WTC11 (cell line): ENCODE data around the gene HOXC4. TPM values are rescaled to one million over a fixed set of nuclear protein-coding genes. Genes with fewer than 3 reads are reported as not detected.

ENCODE experiments used
- ATAC-seq: fragments of 200-7000 bp; cut with Tn5 transposase; 2 replicates; pipeline ENCODE4 v1.10.0; 2021; ENCODE audit warnings: mild to moderate bottlenecking, moderate library complexity
- CTCF ChIA-PET: fragments of 300-600 bp; sonication (Branson Sonifier 250); formaldehyde crosslinking; loops from one replicate; lab custom pipeline; 2021; ENCODE audit warnings: antibody characterized with exemption; lab: Charles Lee
- POLR2A ChIA-PET: fragments of 350-600 bp; sonication (Branson Sonifier 250); formaldehyde crosslinking; loops from one replicate; lab custom pipeline; 2021; ENCODE audit warnings: antibody characterized with exemption; lab: Charles Lee
- DNase-seq: peaks from one replicate; pipeline ENCODE4 v3.0.0; 2021; ENCODE audit warnings: low spot score
- H3K27ac Mint-ChIP-seq: 2 replicates; pipeline ENCODE4 v1.8.0; 2021; ENCODE audit warnings: mixed read lengths
- H3K27me3 Mint-ChIP-seq: 2 replicates; pipeline ENCODE4 v1.8.0; 2021; ENCODE audit warnings: low read depth, mild to moderate bottlenecking, moderate library complexity, mixed read lengths
- H3K36me3 Mint-ChIP-seq: 2 replicates; pipeline ENCODE4 v1.8.0; 2021; ENCODE audit warnings: mixed read lengths
- H3K4me1 Mint-ChIP-seq: 2 replicates; pipeline ENCODE4 v1.8.0; 2022; ENCODE audit warnings: mixed read lengths
- H3K4me3 Mint-ChIP-seq: 2 replicates; pipeline ENCODE4 v1.8.0; 2021; ENCODE audit warnings: mild to moderate bottlenecking, moderate library complexity, mixed read lengths
- H3K9me3 Mint-ChIP-seq: 2 replicates; pipeline ENCODE4 v1.8.0; 2021; ENCODE audit warnings: mixed read lengths
- ATF1 ChIP-seq: sonication (generic); formaldehyde crosslinking; IDR thresholded peaks from 2 replicates; pipeline ENCODE4 v1.8.1; 2023; ENCODE audit warnings: mild to moderate bottlenecking, moderate library complexity, missing genetic modification reagents
- CREB1 ChIP-seq: sonication (generic); formaldehyde crosslinking; IDR thresholded peaks from 2 replicates; pipeline ENCODE4 v1.8.0; 2023; ENCODE audit warnings: mild to moderate bottlenecking, missing genetic modification reagents
- E2F4 ChIP-seq: sonication (generic); formaldehyde crosslinking; IDR thresholded peaks from 2 replicates; pipeline ENCODE4 v1.8.1; 2022; ENCODE audit warnings: low read depth, mild to moderate bottlenecking, moderate library complexity, missing genetic modification reagents, borderline replicate concordance
- EMX1 ChIP-seq: fragments of 250-450 bp; sonication (Bioruptor Pico); IDR thresholded peaks from 2 replicates; pipeline ENCODE4 v1.8.0; 2021; ENCODE audit warnings: mild to moderate bottlenecking
- FOXJ3 ChIP-seq: sonication (generic); formaldehyde crosslinking; IDR thresholded peaks from 2 replicates; pipeline ENCODE4 v1.9.0; 2021; ENCODE audit warnings: missing genetic modification reagents, mild to moderate bottlenecking, borderline replicate concordance
- GABPB1 ChIP-seq: sonication (generic); formaldehyde crosslinking; IDR thresholded peaks from 2 replicates; pipeline ENCODE4 v1.8.1; 2023; ENCODE audit warnings: mild to moderate bottlenecking, missing genetic modification reagents
- HMGXB4 ChIP-seq: sonication (generic); formaldehyde crosslinking; IDR thresholded peaks from 2 replicates; pipeline ENCODE4 v1.8.1; 2023; ENCODE audit warnings: mild to moderate bottlenecking, moderate library complexity, missing genetic modification reagents
- IRF2 ChIP-seq: sonication (generic); formaldehyde crosslinking; IDR thresholded peaks from 2 replicates; pipeline ENCODE4 v1.8.0; 2022; ENCODE audit warnings: low read depth, missing genetic modification reagents, borderline replicate concordance
- MYBL2 ChIP-seq: sonication (generic); formaldehyde crosslinking; IDR thresholded peaks from 2 replicates; pipeline ENCODE4 v1.8.1; 2023; ENCODE audit warnings: mild to moderate bottlenecking, moderate library complexity, missing genetic modification reagents
- NFATC4 ChIP-seq: fragments of 250-450 bp; sonication (Bioruptor Pico); IDR thresholded peaks from 2 replicates; pipeline ENCODE4 v1.9.0; 2021; ENCODE audit warnings: mild to moderate bottlenecking
- NFYB ChIP-seq: sonication (generic); formaldehyde crosslinking; conservative IDR thresholded peaks from 2 replicates; pipeline ENCODE4 v1.8.0; 2022; ENCODE audit warnings: low read depth, missing genetic modification reagents
- PRDM15 ChIP-seq: sonication (generic); formaldehyde crosslinking; IDR thresholded peaks from 2 replicates; pipeline ENCODE4 v1.8.0; 2022; ENCODE audit warnings: missing genetic modification reagents
- RELA ChIP-seq: sonication (generic); formaldehyde crosslinking; IDR thresholded peaks from 2 replicates; pipeline ENCODE4 v1.8.1; 2022; ENCODE audit warnings: missing genetic modification reagents, mild to moderate bottlenecking, borderline replicate concordance
- TP53 ChIP-seq: sonication (generic); formaldehyde crosslinking; IDR thresholded peaks from 2 replicates; pipeline ENCODE4 v1.8.1; 2023; ENCODE audit warnings: mild to moderate bottlenecking, missing genetic modification reagents
- total RNA-seq: library from RNA; stranded (reverse); gene quantifications from 3 replicates; pipeline ENCODE4 v1.2.3, GENCODE V29; 2021
- TF ChIP-seq, protein P1 (sequence below): sonication (generic); formaldehyde crosslinking; IDR thresholded peaks from 2 replicates; pipeline ENCODE4 v1.8.1; 2022; ENCODE audit warnings: missing genetic modification reagents, borderline replicate concordance
- TF ChIP-seq, protein P2 (sequence below): fragments of 250-450 bp; sonication (Bioruptor Pico); IDR thresholded peaks from 2 replicates; pipeline ENCODE4 v1.9.0; 2021; ENCODE audit warnings: mild to moderate bottlenecking, borderline replicate concordance
- TF ChIP-seq, protein P3 (sequence below): sonication (generic); formaldehyde crosslinking; IDR thresholded peaks from 2 replicates; pipeline ENCODE4 v1.8.0; 2022; ENCODE audit warnings: mild to moderate bottlenecking, missing genetic modification reagents
- TF ChIP-seq, protein P4 (sequence below): fragments of 200-600 bp; IDR thresholded peaks from 2 replicates; pipeline ENCODE4 v1.8.0; 2022; ENCODE audit warnings: antibody characterized with exemption

HOXC4 gene
- total RNA-seq, 1 experiment from 2014 or later, result 0.46 TPM

- Mint-ChIP-seq H3K36me3 (no peaks in the 10 kb centered on the region), H3K27me3 (peaks cover 100% of the 10 kb centered on the region), H3K9me3 (no peaks in the 10 kb centered on the region), H3K4me3 (no peak overlapping the region), H3K27ac (no peak overlapping the region), H3K4me1 (peaks cover 25% of the 10 kb centered on the region)
- ATAC-seq, result no peak
- DNase-seq, result no peak
- POLR2A ChIA-PET, result no interaction called here
- TF ChIP-seq RELA (no peak), EMX1 (CRISPR knock-in tag) (no peak)
- CTCF ChIA-PET, result interaction anchor here (0.5 to 10.8 kb wide), 12 partner anchors 10 to 208 kb away, joined by 3 to 107 read pairs (median 27); partner anchors contain the start of genes HOXC10 and HOXC5
Measured at GRCh38 chr12:54007538-54008259, 45.9 kb upstream of the HOXC4 start.

GRCh38 chr12:54008260-54008552, 45.4 kb upstream of the HOXC4 start:
- no peak for ATAC-seq
- H3K27me3 Mint-ChIP-seq, result peaks cover 100% of the 10 kb centered on the region
- no peak for TF ChIP-seq MYBL2
- TF ChIP-seq TP53, result no peak
- TF ChIP-seq FOXJ3, result no peak
- TF ChIP-seq, protein P1, sequence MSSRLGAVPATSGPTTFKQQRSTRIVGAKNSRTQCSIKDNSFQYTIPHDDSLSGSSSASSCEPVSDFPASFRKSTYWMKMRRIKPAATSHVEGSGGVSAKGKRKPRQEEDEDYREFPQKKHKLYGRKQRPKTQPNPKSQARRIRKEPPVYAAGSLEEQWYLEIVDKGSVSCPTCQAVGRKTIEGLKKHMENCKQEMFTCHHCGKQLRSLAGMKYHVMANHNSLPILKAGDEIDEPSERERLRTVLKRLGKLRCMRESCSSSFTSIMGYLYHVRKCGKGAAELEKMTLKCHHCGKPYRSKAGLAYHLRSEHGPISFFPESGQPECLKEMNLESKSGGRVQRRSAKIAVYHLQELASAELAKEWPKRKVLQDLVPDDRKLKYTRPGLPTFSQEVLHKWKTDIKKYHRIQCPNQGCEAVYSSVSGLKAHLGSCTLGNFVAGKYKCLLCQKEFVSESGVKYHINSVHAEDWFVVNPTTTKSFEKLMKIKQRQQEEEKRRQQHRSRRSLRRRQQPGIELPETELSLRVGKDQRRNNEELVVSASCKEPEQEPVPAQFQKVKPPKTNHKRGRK (CRISPR knock-in tag), result no peak
- TF ChIP-seq, protein P2, sequence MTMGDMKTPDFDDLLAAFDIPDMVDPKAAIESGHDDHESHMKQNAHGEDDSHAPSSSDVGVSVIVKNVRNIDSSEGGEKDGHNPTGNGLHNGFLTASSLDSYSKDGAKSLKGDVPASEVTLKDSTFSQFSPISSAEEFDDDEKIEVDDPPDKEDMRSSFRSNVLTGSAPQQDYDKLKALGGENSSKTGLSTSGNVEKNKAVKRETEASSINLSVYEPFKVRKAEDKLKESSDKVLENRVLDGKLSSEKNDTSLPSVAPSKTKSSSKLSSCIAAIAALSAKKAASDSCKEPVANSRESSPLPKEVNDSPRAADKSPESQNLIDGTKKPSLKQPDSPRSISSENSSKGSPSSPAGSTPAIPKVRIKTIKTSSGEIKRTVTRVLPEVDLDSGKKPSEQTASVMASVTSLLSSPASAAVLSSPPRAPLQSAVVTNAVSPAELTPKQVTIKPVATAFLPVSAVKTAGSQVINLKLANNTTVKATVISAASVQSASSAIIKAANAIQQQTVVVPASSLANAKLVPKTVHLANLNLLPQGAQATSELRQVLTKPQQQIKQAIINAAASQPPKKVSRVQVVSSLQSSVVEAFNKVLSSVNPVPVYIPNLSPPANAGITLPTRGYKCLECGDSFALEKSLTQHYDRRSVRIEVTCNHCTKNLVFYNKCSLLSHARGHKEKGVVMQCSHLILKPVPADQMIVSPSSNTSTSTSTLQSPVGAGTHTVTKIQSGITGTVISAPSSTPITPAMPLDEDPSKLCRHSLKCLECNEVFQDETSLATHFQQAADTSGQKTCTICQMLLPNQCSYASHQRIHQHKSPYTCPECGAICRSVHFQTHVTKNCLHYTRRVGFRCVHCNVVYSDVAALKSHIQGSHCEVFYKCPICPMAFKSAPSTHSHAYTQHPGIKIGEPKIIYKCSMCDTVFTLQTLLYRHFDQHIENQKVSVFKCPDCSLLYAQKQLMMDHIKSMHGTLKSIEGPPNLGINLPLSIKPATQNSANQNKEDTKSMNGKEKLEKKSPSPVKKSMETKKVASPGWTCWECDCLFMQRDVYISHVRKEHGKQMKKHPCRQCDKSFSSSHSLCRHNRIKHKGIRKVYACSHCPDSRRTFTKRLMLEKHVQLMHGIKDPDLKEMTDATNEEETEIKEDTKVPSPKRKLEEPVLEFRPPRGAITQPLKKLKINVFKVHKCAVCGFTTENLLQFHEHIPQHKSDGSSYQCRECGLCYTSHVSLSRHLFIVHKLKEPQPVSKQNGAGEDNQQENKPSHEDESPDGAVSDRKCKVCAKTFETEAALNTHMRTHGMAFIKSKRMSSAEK (CRISPR knock-in tag), result no peak
- no peak for TF ChIP-seq GABPB1
- no peak for TF ChIP-seq PRDM15
- no peak for TF ChIP-seq E2F4
- TF ChIP-seq, protein P3, sequence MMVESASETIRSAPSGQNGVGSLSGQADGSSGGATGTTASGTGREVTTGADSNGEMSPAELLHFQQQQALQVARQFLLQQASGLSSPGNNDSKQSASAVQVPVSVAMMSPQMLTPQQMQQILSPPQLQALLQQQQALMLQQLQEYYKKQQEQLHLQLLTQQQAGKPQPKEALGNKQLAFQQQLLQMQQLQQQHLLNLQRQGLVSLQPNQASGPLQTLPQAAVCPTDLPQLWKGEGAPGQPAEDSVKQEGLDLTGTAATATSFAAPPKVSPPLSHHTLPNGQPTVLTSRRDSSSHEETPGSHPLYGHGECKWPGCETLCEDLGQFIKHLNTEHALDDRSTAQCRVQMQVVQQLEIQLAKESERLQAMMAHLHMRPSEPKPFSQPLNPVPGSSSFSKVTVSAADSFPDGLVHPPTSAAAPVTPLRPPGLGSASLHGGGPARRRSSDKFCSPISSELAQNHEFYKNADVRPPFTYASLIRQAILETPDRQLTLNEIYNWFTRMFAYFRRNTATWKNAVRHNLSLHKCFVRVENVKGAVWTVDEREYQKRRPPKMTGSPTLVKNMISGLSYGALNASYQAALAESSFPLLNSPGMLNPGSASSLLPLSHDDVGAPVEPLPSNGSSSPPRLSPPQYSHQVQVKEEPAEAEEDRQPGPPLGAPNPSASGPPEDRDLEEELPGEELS (CRISPR knock-in tag), result no peak
- TF ChIP-seq NFATC4 (CRISPR knock-in tag), result no peak
- TF ChIP-seq, protein P4, sequence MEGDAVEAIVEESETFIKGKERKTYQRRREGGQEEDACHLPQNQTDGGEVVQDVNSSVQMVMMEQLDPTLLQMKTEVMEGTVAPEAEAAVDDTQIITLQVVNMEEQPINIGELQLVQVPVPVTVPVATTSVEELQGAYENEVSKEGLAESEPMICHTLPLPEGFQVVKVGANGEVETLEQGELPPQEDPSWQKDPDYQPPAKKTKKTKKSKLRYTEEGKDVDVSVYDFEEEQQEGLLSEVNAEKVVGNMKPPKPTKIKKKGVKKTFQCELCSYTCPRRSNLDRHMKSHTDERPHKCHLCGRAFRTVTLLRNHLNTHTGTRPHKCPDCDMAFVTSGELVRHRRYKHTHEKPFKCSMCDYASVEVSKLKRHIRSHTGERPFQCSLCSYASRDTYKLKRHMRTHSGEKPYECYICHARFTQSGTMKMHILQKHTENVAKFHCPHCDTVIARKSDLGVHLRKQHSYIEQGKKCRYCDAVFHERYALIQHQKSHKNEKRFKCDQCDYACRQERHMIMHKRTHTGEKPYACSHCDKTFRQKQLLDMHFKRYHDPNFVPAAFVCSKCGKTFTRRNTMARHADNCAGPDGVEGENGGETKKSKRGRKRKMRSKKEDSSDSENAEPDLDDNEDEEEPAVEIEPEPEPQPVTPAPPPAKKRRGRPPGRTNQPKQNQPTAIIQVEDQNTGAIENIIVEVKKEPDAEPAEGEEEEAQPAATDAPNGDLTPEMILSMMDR, result no peak
- TF ChIP-seq IRF2, result no peak
- no peak for TF ChIP-seq CREB1 (CRISPR knock-in tag)
- no peak for TF ChIP-seq ATF1 (CRISPR knock-in tag)
- no peak for TF ChIP-seq HMGXB4 (CRISPR knock-in tag)
- no peak for TF ChIP-seq NFYB

More at GRCh38 chr12:54008260-54008552, 45.4 kb upstream of the HOXC4 start:
- Mint-ChIP-seq H3K9me3 (no peaks in the 10 kb centered on the region), H3K4me1 (peaks cover 25% of the 10 kb centered on the region), H3K36me3 (no peaks in the 10 kb centered on the region), H3K4me3 (no peak overlapping the region), H3K27ac (no peak overlapping the region)
- DNase-seq, result no peak
- ChIA-PET CTCF (interaction anchor here (1.0 to 10.8 kb wide), 12 partner anchors 9 to 207 kb away, joined by 3 to 107 read pairs (median 12); partner anchors contain the start of genes HOXC10 and HOXC5), POLR2A (no interaction called here)
